GM19397 (cell line): ENCODE results near the gene PCDHA6.
"Not testable (repeated sequence)": the region's sequence is repeated elsewhere in the genome, so short reads cannot be mapped to it uniquely, and the experiment has no call there.

Experiments used
- ATAC-seq: cut with Tn5 transposase; IDR thresholded peaks from one replicate; pipeline ENCODE4 v1.9.1; 2021; ENCODE audit warnings: mild to moderate bottlenecking, moderate library complexity; ENCODE audit not compliant: unreplicated experiment

Gene PCDHA6

DNA sequence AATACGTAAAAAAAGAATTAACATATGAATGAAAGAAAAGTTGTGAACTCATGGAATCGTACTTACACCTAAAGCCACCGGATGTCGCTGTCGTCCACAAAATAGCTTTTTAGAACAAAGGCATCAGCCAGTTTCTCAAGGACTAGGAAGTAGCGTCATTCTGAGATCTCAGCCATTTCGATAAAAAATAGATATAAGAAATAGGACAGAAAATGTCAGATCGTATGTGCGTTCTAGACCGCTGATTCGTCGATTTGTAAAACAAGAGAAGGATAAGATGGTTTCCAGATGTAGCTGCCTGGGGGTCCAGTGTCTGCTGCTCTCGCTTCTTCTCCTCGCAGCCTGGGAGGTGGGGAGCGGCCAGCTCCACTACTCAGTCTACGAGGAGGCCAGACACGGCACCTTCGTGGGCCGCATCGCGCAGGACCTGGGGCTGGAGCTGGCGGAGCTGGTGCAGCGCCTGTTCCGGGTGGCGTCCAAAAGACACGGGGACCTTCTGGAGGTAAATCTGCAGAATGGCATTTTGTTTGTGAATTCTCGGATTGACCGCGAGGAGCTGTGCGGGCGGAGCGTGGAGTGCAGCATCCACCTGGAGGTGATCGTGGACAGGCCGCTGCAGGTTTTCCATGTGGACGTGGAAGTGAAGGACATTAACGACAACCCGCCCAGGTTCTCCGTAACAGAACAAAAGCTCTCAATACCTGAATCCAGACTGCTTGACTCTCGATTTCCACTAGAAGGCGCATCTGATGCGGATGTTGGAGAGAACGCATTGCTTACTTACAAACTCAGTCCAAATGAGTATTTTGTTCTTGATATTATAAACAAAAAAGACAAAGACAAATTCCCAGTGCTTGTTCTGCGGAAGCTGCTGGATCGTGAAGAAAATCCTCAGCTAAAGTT, 28.3 kb downstream of the PCDHA6 start, which contains the start of gene PCDHA10:
Gene PCDHA10 (plus strand): TSS at position 126 of the 903 bp plus-strand sequence. CDS start 152 bp downstream, at position 278.
- ATAC-seq, result no peak

DNA sequence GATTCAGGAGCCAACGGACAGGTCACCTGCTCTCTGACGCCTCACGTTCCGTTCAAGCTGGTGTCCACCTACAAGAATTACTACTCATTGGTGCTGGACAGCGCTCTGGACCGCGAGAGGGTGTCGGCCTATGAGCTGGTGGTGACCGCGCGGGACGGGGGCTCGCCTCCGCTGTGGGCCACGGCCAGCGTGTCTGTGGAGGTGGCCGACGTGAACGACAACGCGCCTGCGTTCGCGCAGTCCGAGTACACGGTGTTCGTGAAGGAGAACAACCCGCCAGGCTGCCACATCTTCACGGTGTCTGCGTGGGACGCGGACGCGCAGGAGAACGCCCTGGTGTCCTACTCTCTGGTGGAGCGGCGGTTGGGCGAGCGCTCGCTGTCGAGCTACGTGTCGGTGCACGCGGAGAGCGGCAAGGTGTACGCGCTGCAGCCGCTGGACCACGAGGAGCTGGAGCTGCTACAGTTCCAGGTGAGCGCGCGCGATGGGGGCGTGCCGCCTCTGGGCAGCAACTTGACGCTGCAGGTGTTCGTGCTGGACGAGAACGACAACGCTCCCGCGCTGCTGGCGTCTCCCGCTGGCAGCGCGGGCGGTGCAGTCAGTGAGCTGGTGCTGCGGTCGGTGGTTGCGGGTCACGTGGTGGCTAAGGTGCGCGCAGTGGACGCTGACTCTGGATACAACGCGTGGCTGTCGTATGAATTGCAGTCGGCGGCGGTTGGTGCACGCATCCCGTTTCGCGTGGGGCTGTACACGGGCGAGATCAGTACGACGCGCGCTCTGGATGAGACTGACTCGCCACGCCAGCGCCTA, 29.6 kb downstream of the PCDHA6 start:
- no peak for ATAC-seq

DNA sequence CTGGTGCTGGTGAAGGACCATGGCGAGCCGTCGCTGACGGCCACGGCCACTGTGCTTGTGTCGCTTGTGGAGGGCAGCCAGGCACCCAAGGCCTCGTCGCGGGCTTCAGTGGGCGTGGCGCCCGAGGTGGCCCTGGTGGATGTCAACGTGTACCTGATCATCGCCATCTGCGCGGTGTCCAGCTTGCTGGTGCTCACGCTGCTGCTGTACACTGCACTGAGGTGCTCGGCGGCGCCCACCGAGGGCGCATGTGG, 30.2 kb downstream of the PCDHA6 start:
- no peak for ATAC-seq

DNA sequence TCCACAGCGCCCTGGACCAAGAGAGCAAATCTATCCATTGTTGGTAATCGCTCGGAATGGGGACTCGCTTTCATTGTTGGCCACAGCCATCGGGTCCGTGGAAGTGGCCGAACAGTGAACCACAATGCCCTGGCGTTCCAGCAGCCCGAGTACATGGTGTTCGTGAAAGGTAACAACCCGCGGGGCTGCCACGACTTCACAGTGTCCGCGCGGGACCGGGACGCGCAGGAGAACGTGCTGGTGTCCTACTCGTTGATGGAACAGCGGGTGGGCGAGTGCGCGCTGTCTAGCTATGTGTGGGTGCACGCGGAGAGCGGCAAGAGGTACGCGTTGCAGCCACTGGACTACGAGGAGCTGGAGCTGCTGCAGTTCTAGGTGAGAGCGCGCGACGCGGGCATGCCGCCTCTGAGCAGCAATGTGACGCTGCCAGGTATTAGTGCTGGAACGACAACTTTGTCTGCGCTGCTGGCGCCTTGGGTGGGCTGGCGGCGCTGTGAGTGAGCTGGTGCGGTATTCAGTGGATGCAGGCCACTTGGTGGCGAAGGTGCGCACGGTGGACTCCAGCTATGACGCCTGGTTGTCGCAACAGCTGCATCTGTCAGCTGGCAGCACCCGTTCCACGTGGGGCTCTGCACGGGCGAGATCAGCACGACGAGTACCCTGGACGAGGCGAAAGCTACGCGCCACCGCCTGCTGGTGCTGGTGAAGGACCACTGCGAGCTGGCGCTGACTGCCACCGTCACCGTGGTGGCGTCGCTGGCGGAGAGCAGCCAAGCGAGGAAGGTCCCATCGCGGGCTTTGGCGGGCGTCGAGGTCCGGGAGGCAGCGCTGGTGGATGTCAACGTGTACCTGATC, 34.9 kb downstream of the PCDHA6 start:
- no peak for ATAC-seq

DNA sequence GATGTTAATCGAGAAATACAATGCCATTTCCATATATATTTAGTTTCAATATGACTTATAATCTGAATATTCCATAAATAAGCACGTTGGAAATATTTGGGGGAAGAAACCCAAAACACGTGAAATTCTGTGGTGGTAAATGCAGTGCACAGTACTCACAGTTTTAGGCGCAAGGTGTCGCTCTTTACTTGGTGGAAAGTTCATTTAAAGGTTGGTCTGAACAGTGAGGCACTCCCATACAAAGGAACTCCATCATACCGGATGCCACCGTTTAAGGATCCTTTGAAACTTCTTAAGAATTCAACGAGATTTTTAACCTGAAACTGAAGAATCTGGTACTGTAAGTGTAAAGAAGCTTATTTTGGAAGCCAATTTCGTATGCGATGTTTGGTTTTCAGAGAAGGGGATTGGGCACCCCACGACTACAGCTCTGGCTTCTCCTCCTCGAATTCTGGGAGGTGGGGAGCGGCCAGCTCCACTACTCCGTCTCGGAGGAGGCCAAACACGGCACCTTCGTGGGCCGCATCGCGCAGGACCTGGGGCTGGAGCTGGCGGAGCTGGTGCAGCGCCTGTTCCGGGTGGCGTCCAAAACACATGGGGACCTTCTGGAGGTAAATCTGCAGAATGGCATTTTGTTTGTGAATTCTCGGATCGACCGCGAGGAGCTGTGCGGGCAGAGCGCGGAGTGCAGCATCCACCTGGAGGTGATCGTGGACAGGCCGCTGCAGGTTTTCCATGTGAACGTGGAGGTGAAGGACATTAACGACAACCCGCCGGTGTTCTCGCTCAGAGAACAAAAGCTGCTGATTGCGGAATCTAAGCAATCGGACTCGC, 41.2 kb downstream of the PCDHA6 start, which contains the start of gene PCDHA11:
Gene PCDHA11 (plus strand): TSS at position 237 of the 834 bp plus-strand sequence. CDS start 147 bp downstream, at position 384.
- no peak for ATAC-seq

DNA sequence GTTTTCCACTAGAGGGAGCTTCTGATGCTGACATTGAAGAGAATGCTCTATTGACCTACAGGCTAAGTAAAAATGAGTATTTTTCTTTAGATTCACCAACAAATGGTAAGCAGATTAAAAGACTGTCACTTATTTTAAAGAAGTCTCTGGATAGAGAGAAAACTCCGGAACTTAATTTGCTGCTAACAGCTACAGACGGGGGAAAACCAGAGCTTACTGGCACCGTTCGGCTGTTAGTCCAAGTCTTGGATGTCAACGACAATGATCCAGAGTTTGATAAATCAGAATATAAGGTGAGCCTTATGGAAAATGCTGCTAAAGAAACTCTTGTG, 41.8 kb downstream of the PCDHA6 start:
- no peak for ATAC-seq

DNA sequence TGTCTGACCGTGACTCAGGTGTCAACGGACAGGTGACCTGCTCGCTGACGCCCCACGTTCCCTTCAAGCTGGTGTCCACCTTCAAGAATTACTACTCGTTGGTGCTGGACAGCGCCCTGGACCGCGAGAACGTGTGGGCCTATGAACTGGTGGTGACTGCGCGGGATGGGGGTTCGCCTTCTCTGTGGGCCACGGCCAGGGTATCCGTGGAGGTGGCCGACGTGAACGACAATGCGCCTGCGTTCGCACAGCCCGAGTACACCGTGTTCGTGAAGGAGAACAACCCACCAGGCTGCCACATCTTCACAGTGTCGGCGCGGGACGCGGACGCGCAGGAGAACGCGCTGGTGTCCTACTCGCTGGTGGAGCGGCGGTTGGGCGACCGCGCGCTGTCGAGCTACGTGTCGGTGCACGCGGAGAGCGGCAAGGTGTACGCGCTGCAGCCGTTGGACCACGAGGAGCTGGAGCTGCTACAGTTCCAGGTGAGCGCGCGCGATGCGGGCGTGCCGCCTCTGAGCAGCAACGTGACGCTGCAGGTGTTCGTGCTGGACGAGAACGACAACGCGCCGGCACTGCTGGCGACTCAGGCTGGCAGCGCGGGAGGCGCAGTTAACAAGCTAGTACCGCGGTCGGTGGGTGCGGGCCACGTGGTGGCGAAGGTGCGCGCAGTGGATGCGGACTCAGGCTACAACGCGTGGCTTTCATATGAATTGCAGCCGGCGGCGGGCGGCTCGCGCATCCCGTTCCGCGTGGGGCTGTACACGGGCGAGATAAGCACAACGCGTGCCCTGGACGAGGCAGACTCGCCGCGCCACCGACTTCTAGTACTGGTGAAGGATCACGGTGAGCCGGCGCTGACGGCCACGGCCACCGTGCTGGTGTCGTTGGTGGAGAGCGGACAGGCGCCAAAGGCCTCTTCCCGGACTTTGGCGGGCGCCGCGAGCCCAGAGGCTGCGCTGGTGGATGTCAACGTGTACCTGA, 42.8 kb downstream of the PCDHA6 start:
- no peak for ATAC-seq

DNA sequence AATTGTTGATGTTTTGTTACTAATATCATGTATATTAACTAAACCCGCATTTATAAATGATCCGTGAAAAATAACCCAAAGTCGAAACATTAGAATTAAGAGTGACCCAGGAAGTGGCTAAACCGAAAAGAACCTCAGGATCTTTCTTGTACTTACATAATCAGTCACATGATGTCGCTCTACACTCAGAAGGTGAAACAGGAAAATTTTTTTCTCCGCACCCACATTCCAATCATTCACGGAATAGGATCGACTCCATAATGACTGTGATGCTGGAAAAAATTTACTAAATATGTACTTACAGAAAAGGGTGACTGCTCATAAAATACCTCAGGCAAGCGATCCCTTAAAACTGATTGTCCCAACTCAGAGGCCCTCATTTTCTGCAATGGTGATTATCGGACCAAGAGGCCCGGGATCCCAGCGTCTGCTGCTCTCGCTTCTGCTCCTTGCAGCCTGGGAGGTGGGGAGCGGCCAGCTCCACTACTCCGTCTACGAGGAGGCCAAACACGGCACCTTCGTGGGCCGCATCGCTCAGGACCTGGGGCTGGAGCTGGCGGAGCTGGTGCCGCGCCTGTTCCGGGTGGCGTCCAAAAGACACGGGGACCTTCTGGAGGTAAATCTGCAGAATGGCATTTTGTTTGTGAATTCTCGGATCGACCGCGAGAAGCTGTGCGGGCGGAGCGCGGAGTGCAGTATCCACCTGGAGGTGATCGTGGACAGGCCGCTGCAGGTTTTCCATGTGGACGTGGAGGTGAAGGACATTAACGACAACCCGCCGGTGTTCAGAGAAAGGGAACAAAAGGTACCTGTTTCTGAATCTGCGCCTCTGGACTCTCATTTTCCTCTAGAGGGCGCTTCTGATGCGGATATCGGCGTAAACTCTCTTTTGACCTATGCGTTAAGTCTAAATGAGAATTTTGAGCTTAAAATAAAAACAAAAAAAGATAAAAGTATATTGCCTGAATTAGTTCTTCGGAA, 47.6 kb downstream of the PCDHA6 start, which contains the start of gene PCDHA12:
Gene PCDHA12 (plus strand): TSS at position 224 of the 981 bp plus-strand sequence. CDS start 165 bp downstream, at position 389.
- ATAC-seq, result no peak

DNA sequence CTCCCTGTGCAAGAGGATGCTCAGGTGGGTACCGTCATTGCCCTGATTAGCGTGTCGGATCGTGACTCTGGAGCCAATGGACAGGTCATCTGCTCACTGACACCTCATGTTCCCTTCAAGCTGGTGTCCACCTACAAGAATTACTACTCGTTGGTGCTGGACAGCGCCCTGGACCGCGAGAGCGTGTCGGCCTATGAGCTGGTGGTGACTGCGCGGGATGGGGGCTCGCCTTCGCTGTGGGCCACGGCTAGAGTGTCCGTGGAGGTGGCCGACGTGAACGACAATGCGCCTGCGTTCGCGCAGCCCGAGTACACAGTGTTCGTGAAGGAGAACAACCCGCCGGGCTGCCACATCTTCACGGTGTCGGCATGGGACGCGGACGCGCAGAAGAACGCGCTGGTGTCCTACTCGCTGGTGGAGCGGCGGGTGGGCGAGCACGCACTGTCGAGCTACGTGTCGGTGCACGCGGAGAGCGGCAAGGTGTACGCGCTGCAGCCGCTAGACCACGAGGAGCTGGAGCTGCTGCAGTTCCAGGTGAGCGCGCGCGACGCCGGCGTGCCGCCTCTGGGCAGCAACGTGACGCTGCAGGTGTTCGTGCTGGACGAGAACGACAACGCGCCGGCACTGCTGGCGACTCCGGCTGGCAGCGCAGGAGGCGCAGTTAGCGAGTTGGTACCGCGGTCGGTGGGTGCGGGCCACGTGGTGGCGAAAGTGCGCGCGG, 48.9 kb downstream of the PCDHA6 start:
- ATAC-seq, result not testable (repeated sequence)

DNA sequence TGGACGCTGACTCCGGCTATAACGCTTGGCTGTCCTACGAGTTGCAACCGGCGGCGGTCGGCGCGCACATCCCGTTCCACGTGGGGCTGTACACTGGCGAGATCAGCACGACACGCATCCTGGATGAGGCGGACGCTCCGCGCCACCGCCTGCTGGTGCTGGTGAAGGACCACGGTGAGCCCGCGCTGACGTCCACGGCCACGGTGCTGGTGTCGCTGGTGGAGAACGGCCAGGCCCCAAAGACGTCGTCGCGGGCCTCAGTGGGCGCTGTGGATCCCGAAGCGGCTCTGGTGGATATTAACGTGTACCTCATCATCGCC, 49.5 kb downstream of the PCDHA6 start:
- ATAC-seq, result no peak
